Stimulated activated CD8-positive, alpha-beta memory T cell treated with anti-CD3 and anti-CD28 coated beads, Interleukin-2, amount 100 ng/mL, for 48 hours (primary cell): ENCODE data around the gene PIWIL4.
"Not testable (repeated sequence)": the region's sequence is repeated elsewhere in the genome, so short reads cannot be mapped to it uniquely, and the experiment has no call there.

Source experiments
- DNase-seq, 2 donors: peaks; one replicate each; pipeline ENCODE4 v3.0.0-alpha.2; 2020; ENCODE audit warnings: low read depth in 2 of 2

The PIWIL4 gene

GRCh38 chr11:94546886-94547285 lies 20.3 kb upstream of the PIWIL4 start:
- no peak for DNase-seq

GRCh38 chr11:94549146-94549545 lies 18.0 kb upstream of the PIWIL4 start:
- no peak for DNase-seq

GRCh38 chr11:94550513-94550912 lies 16.7 kb upstream of the PIWIL4 start:
- no peak for DNase-seq

DNA sequence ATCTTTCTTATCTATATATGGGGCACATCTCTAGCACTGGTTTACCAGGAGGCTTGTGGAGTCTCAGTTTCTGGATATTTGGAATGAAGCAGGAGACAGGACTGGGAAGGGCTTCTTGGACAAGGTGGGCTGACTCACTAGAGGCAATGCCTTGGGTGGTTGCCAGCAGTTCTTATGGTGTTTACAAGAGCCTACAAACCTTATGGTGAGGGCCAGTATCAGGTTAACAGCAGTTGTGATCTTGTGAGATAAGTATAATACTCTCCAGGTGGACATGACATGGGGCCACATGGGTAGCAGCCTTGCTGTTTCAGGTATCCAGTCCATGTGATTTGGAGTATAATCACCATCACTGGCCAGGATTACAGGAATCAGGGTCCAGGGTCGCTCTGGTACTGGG lies 13.2 kb upstream of the PIWIL4 start:
- no peak for DNase-seq

DNA sequence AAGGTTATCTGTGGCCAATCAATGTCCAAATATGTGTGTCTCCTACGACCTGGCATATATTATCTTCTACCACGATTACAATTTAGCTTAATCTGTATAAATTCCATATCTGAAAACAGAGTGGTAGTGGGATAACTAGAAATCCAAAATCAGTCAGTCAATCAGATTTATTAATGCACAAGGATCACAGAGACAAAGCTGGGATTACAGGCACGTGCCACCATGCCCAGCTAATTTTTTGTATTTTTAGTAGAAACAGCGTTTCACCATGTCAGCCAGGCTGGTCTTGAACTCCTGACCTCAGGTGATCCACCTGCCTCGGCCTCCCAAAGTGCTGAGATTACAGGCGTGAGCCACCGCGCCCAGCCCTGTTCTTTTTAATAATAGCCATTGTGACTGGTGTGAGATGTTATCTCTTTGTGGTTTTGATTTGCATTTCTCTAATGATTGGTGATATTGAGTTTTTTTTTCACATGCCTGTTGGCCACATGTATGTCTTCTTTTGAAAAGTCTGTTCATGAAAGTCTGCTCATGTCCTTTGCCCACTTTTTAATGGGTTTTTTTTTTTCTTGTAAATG lies 11.3 kb upstream of the PIWIL4 start:
- not testable (repeated sequence) for DNase-seq

GRCh38 chr11:94557421-94557820 lies 9.7 kb upstream of the PIWIL4 start:
- no peak for DNase-seq

DNA sequence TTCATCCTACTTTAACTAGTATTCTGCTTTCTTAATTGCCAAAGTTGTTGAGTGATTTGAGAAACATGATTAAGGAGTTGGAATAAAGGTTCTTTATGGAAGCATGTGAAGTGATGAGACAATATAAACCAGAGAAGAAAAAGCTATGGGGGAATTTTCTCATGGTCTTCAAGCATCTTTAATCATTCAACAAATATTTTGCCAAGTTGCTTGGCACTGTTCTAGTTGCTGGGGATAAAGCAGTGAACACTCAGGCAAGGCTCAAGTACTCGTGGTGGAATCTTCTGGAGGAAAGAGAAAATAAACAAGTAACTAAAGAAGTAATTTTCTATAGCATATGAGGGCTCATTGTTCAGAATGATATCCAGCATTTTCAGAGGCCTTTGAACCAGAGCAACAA lies 9.2 kb upstream of the PIWIL4 start:
- DNase-seq: no peak

DNA sequence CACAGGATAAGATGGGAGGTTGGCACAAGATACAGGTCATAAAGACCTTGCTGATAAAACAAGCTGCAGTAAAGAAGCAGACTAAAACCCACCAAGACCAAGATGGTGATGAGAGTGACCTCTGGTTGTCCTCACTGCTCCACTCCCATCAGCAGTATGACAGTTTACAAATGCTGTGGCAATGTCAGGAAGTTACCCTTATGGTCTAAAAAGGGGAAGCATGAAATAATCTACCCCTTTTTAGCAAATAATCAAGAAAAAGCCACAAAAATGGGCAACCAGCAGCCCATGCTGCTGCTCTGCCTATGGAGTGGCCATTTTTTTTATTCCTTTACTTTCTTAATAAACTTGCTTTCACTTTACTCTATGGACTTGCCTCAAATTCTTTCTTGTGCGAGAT lies 8.7 kb upstream of the PIWIL4 start:
- no peak for DNase-seq

DNA sequence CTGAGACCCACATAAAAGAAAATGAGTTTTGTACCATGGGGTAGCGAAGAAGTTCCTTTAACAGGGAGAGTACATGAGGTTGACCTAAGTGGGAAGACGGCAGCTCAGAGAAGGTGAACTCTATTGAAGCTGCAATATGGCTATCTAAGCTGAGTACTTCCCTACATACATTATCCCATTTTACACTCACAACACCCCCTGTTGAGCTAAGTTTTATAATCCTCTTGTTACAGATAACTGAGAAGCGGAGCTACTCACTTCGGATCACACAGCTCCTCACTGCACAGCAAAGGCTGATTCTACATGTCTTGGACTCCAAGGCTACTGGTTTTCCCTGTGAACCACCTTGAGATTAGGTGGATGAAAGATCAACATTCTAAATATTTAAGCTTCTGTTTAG lies 8.2 kb upstream of the PIWIL4 start:
- no peak for DNase-seq

GRCh38 chr11:94559361-94559760 lies 7.8 kb upstream of the PIWIL4 start:
- no peak for DNase-seq

DNA sequence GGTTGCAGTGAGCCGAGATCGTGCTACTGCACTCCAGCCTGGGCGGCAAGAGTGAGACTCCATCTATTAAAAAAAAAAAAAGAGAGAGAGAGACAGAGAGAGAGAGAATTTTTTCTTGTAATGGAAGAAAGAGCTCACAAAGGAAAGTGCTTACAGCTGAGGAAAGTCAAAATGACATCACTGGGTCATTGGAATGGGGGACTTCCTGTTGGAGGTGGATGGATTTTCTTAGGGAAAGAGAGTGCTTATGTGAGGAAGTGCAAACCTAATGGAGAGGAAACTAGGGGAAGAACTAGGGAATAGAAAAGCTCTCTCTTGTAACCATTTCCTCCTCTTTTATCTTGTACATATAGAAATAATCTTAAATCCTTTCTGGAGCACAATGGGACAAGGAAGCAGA lies 6.3 kb upstream of the PIWIL4 start:
- no peak for DNase-seq

- DNase-seq: no peak
Observed at GRCh38 chr11:94563176-94563847, 3.9 kb upstream of the PIWIL4 start.

- DNase-seq: no peak
Observed at GRCh38 chr11:94563848-94564467, 3.2 kb upstream of the PIWIL4 start.

- DNase-seq: no peak
Observed at GRCh38 chr11:94568200-94568599, 1.0 kb downstream of the PIWIL4 start.

DNA sequence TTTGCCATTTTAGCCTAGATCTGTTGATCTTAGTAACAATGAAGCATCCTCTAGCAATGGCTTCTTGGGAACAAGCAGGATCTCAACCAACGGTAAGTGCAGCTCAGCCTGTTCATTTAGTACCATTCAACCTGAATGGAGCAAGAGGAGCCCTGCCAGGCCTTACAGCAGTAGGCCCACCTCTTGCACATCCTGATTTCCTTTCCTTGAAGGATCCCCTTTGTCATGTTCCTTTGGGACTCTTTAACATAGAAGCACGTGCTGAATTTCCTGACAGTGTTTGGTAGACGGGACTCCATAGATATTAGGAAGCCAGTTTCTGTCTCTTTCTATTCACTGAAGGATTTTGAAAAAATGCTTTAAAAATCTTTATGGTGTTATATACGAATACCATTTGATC lies 1.5 kb downstream of the PIWIL4 start:
- no peak for DNase-seq

DNA sequence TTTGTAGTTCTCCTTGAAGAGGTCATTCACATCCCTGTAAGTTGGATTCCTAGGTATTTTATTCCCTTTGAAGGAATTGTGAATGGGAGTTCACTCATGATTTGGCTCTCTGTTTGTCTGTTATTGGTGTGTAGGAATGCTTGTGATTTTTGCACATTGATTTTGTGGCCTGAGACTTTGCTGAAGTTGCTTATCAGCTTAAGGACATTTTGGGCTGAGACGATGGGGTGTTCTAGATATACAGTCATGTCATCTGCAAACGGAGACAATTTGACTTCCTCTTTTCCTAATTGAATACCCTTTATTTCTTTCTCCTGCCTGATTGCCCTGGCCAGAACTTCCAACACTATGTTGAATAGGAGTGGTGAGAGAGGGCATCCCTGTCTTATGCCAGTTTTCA lies 5.8 kb downstream of the PIWIL4 start:
- not testable (repeated sequence) for DNase-seq

DNA sequence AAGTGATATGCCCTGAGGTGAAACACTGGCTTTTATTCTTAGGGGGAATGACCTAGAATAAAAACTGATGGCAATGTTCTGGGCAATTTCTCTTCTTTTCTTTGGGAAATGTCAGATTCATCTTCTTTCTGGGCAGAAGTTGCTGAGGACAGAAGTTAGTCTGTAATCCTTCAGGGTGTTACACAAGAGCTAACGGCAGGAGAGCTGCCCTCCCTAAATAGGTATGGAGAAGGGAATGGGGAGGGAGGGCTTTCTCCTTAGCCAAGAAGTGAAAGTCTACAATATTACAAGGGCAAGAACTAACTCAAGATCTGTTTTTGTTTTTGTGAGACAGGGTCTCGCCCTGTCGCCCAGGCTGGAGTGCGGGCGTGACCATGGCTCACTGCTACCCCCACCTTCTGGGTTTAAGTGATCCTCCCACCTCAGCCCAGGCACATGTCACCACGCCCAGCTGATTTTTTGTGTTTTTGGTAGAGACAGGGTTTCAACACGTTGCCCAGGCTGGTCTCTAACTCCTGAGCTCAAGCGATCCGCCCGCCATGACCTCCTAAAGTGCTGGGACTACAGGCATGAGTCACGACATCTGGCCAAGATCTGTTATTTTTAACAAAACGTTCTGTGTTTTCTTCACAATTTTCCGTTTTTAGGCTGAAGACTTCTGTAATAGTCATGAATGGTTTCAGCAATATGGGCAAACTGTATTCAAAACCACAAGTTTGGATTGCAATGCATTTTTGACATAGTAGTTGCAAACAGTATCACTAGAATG lies 7.2 kb downstream of the PIWIL4 start:
- DNase-seq: no peak

DNA sequence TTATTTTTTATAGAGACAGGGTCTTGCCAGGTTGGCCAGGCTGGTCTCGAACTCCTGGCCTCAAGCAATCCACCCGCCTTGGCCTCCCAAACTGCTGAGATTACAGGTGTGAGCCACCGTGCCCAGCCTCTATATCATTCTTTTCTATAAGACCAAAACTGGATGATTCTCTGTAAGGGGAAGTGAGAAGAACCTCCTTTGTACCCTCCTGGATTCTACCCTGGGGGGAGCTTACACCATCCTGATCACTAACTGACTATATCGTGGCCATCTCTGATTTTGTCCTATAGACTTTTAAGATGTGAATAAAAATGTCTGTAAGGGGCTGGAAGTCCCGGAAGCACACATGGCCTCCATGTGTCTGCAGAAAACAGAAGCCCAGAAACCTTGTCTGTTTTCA lies 9.1 kb downstream of the PIWIL4 start:
- DNase-seq: no peak

DNA sequence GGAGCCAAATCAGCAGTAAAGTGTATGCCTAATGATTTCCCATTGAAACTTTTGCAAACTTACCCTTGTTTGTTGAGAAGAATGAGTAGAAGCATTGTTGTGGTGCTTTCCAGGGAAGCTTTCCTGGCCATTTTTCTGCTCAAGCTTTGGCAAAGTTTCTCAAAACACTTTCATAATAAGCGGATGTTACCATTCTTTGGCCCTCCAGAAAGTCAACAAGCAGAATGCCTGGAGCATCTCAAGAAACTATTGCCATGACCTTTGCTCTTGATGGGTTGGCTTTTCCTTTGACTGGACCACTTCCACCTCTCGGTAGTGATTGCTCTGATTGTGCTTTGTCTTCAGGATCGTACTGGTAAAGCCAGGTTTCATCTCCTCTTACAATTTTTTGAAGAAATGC lies 10.7 kb downstream of the PIWIL4 start:
- no peak for DNase-seq

DNA sequence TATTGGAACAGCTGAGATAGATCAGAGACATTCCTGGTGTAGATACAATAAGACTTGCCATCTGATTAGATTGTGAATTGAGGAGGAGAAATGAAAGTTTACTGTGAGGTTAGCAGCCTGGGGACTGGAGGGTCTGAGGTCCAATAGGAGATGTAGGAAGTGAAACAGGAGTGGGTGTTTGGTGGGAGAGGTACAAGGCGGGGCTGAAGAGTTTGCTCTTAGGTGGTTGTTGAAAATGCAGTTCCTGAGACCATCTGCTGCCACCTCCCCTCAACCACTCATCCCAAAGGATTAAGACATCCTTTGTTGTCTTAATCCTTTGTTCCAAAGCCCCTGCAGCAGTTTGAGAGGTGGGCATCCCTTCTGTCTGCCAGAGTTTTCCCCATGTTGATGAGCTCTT lies 14.8 kb downstream of the PIWIL4 start:
- no peak for DNase-seq

- DNase-seq: no peak
Observed at GRCh38 chr11:94583213-94583865, 16.2 kb downstream of the PIWIL4 start.

DNA sequence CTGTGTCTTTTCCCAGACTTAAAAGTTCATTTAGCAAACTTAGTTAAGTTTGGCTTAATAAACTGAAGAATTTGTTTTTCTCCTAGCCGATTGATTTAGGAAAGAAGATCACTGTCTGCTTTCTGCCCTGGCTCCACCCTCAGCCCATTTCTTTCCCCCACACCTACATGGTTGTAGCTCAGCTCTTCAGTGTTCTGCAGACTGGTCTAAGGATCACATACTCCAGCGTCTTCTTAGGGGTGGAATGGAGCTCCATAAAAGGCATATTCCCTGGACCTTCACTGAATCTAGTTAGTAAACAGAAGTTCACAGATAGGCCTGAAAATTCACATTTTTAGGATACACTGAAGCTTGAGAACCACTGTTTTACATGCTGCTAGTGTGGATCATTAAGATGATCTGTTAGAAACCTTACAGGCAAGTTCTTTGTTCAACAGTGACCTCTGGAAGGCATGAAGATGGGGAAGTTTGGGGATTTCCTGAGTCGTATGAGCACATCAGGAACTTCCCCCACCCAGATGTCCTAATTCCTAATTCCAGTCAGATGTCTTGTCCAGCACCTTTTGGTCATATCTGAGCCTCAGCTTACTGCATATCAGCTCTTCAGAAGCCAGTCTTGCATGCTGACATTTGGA lies 16.8 kb downstream of the PIWIL4 start:
- DNase-seq: no peak
